Measurements from ENCODE around the gene NXN.
"Not testable (repeated sequence)": the region's sequence is repeated elsewhere in the genome, so short reads cannot be mapped to it uniquely, and the experiment has no call there.

DNA sequence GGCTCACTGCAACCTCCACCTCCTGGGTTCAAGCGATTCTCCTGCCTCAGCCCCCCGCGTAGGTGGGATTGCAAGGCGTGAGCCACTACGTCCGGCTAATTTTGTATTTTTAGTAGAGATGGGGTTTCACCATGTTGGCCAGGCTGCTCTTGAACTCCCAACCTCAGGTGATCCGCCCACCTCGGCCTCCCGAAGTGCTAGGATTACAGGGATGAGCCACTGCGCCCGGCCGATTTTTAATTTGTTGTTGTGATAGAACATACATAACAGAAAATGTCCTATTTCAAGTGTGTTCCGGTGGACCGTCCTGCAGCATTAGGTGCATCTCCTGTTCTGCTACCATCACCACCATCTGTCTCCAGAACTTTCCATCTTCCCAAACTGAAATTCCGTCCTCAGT is 55.3 kb downstream of the NXN start:
- TF ChIP-seq CTCF, POLR2A, EP300 (IDR thresholded peaks at IDR 0.05): not testable (repeated sequence)

All from tibial nerve (tissue), 4 donors.